Omental fat pad (tissue), 4 donors: ENCODE measurements around the gene BCL6B. TPM values are rescaled to one million over a fixed set of nuclear protein-coding genes. Genes with fewer than 3 reads are reported as not detected.

ENCODE experiments used
- ATAC-seq: fragments of 150-250 bp; one replicate; pipeline ENCODE4 v1.9.1; 2016; ENCODE audit warnings: mild to moderate bottlenecking, moderate library complexity; ENCODE audit not compliant: low FRiP score
- DNase-seq: peaks from one replicate; pipeline ENCODE4 v3.0.0-alpha.2; 2019; ENCODE audit warnings: low spot score
- total RNA-seq, 4 donors: library from RNA; depleted of rRNA; stranded (reverse); fragments of >200 nt; gene quantifications; one replicate each; pipeline ENCODE4 v1.1.0, GENCODE V29; 2016
- TF ChIP-seq, protein P1 (sequence below), 3 donors: fragments of 450-650 bp; IDR thresholded peaks; one replicate each; pipeline ENCODE4 v1.5.1; 2016 to 2017; ENCODE audit warnings: antibody characterized with exemption in 3 of 3, mild to moderate bottlenecking in 3 of 3, moderate library complexity in 2 of 3

The BCL6B gene
- total RNA-seq, 4 donors from 2014 or later = 4.6 to 11.2 (median 8.2) TPM

DNA sequence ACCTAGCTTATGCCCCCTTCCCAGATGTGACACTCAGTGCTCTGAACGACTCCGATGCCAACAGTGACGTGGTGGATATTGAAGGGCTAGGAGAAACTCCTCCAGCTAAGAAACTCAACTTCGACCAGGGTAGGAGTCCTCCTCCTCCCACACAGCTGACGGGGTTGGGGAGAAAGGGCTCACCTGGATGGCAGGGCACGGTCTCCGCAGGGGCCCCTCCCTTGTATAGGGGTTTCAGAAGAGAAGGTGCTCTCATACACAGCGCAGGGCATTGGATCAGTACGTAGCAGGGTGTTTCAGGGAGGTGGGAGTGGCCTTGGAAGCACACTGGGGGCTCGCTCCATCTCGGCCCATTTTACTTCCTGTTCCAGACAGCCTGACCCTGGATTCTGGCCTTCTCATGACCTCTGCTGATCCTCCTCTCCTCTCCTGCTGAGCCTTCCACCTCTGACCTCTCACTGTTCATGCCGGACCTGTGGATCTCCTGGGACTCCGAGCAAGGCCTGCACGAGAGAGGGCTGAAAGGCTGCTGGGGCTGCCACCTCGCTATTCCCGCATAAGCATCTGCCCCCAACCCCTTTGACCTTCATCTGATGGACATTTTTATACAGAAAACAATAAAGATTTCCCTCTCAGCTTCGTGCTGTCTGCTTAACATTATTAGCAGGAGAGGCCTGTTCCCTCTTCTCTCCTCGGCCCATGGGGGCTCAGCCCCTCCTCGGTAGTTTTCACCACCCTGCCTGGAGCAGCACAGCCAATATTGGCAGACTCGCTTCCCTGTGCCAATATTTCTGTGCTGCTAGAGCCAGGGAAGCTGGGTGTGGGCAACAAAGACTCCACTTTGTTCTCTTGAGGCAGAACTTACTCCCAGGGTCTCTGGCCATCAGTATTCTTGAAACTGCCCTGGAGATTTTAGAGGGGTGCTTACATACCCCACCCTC is 5.7 kb upstream of the BCL6B start:
- DNase-seq (no peak), ATAC-seq (no peak)
- TF ChIP-seq, protein P1, sequence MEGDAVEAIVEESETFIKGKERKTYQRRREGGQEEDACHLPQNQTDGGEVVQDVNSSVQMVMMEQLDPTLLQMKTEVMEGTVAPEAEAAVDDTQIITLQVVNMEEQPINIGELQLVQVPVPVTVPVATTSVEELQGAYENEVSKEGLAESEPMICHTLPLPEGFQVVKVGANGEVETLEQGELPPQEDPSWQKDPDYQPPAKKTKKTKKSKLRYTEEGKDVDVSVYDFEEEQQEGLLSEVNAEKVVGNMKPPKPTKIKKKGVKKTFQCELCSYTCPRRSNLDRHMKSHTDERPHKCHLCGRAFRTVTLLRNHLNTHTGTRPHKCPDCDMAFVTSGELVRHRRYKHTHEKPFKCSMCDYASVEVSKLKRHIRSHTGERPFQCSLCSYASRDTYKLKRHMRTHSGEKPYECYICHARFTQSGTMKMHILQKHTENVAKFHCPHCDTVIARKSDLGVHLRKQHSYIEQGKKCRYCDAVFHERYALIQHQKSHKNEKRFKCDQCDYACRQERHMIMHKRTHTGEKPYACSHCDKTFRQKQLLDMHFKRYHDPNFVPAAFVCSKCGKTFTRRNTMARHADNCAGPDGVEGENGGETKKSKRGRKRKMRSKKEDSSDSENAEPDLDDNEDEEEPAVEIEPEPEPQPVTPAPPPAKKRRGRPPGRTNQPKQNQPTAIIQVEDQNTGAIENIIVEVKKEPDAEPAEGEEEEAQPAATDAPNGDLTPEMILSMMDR (IDR thresholded peaks at IDR 0.05) = no peak

DNA sequence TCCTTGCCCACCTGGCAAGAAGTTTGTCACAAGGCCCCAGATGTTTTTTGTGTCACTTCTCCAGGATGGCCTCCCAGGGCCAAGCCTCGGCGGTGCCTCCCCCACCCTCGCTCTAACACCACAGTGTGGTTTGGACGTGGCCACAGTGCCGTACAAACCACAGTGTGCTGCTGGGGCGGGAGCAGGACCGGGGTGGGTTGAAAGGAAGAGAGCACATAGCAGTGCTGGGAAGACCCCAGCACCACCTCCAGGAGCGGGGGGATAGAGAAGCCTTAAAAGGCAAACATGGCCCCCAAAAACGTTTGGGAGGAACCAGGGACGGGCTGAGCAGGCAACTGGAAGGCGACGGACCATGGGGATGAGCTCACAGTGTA is 5.0 kb upstream of the BCL6B start:
- ATAC-seq (no peak), DNase-seq (no peak)
- TF ChIP-seq, protein P1 (IDR thresholded peaks at IDR 0.05) = no peak

DNA sequence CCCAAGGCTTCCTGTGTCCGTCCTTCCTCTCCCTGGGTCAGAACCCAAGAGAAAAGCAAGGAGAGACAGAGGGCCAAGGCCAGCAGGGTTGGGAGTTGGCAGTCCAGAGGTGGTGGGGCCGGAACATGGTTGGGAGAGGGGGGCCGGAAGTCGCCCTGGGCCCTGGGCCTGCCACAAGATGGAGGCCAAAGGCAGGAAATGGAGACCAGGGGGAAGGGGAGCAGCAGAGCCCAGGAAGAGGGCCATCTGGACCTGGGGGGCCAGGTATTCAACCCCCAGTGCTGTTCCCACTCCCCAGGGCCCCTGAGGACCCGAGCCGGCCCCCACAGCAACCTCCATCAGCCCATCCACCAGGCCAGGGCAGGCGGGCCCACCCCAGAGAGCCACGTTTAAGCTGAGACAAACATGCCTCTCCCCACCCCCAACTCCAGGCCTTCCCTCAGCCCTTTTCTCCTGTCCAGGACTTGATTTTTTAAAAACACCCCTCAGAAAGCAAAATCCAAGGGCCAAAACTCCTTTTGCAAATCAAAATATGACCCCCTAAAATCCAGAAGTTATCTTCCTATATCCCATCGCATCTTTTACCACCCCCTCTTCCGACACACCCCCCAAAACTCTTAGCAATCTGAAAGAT is 4.4 kb upstream of the BCL6B start:
- no peak for ATAC-seq
- TF ChIP-seq, protein P1 (IDR thresholded peaks at IDR 0.05) = no peak
- DNase-seq = no peak

DNA sequence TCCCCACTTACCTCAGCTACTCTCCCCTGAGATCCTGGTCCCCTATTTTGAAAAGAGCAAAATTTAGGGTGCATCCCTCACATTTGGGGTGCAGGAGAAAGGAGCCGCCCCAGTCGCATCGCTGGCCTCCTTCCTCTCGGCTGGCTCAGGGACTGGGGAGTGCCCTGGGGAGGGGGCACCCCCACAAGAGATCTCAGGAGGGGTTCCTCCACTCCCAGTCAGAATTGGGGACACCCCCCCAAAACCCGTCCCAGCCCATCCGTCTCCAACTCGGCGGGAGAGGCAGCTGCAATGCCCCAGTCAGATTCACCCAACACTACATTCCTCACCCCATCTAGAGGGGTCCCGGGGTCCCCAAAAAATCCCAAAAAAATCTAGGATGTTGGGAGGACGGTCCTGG is 3.5 kb upstream of the BCL6B start:
- DNase-seq (no peak), ATAC-seq (no peak)
- TF ChIP-seq, protein P1 (IDR thresholded peaks at IDR 0.05) = no peak

DNA sequence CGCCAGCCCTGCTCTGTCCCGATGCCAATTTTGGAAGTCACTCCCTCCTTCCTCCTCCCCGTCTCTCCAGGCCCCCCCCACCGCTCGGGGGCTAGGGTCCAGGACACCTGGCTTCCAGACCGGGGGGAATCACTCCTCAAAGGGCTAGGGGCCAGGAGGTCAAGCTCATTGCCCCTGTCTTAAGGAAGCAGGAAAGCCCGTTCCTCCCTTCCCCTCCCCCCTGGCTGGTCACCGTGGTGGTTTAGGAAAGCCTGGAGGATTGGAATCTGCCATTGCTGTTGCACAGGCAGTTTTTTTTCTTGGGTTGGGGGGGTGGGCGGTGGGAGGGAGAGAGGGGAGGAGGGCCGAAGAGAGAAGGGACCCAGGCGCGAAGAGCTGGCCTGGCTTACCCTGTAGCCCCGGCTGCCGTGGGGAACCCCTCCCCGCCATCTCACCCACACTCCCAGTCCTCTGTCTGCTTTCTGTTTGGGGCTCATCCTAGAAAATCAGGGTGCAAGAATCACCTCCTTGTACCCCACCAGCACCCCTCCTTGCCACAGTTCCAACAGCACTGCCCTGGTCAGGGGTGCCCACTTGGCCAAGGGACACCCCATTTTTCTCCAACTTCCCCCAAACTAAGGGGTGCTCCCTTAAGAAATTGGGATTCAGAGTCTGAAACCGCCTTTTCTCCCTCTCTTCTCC is 2.9 kb upstream of the BCL6B start:
- no peak for DNase-seq
- ATAC-seq = no peak
- TF ChIP-seq, protein P1 (IDR thresholded peaks at IDR 0.05) = no peak

DNA sequence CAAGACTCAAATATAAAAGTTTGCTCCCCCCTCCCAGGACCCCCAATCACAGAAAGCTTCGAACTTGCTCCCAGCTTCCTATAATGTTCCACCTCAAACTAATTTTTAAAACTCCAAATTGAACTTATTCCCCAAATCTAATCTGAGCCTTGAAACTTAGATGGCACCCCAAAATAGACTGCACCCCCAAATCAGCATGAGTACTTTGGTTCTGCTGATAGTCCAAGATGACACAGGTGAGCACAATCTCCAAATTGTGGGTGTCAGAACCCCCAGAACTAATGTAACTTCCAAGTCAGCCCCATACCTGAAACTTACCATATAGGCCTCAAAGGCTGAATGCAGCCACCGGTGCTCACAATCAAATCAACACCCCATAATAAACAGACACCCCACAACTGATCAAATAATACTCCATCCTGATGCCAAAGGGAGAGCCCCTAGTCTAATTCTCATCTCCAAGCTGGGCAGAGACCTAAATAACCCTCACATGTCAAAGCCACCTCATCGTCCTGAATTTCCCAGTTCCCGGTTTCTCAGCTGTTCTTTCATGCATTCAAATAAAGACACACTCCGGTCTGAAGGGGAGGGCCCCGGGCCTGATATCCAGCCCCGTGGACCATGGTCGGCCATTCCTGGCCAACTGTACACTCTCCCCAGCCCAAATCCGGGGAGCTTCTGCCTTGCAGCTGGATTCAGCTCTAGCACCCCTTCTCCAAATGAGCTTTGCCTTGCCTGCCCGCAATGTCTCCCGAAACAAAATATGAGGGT is 1.8 kb upstream of the BCL6B start:
- no peak for DNase-seq
- ATAC-seq = no peak
- TF ChIP-seq, protein P1 (IDR thresholded peaks at IDR 0.05) = no peak
